K562 (cell line): ENCODE data around the gene NEMP1. TPM values are rescaled to one million over a fixed set of nuclear protein-coding genes. Genes with fewer than 3 reads are reported as not detected.
A peak's percentile ranks its signal among the peaks of the same experiment; 100 is the strongest.

ENCODE experiments used
- ARID4B ChIP-seq: sonication (generic); formaldehyde crosslinking; IDR thresholded peaks from 2 replicates; pipeline ENCODE4 v1.8.0; 2022; ENCODE audit warnings: mild to moderate bottlenecking, missing genetic modification reagents
- ASH1L ChIP-seq: fragments of 450-650 bp; IDR thresholded peaks from 2 replicates; pipeline ENCODE4 v1.6.1; 2018; ENCODE audit warnings: borderline replicate concordance, mild to moderate bottlenecking, low read depth; ENCODE audit not compliant: partially characterized antibody
- ATF6 ChIP-seq: sonication (generic); formaldehyde crosslinking; IDR thresholded peaks from 2 replicates; pipeline ENCODE4 v1.4.0; 2020; ENCODE audit warnings: mild to moderate bottlenecking, missing genetic modification reagents
- COPS2 ChIP-seq: fragments of 450-650 bp; conservative IDR thresholded peaks from 2 replicates; pipeline ENCODE4 v1.6.1; 2016; ENCODE audit warnings: mild to moderate bottlenecking, moderate library complexity
- FOS ChIP-seq: IDR thresholded peaks from 3 replicates; pipeline ENCODE4 v1.6.1; 2011; ENCODE audit not compliant: insufficient read length; ENCODE audit errors: extremely low read depth
- MAZ ChIP-seq, 2 experiments: fragments of 450-650 bp in 1 of 2; sonication (generic) in 1 of 2; formaldehyde crosslinking; IDR thresholded peaks in 1 of 2; conservative IDR thresholded peaks in 1 of 2; 2 replicates each; pipeline versions ENCODE4 v1.4.0 to v1.5.0; 2020; ENCODE audit warnings: mild to moderate bottlenecking in 1 of 2, missing genetic modification reagents in 1 of 2
- MYC ChIP-seq, 2 experiments: fragments of 250-450 bp in 1 of 2; sonication (Bioruptor Pico) in 1 of 2; IDR thresholded peaks; 2 replicates each; pipeline versions ENCODE4 v1.5.1 to v1.6.1; 2012 to 2021; ENCODE audit warnings: low read depth in 2 of 2, borderline replicate concordance in 1 of 2, improper control_type of control experiment in 1 of 2, low read length in 1 of 2, mild to moderate bottlenecking in 1 of 2, moderate library complexity in 1 of 2
- PHF8 ChIP-seq: fragments of 200-600 bp; sonication (generic); IDR thresholded peaks from 2 replicates; pipeline ENCODE4 v1.6.1; 2012; ENCODE audit warnings: mixed run types, mild to moderate bottlenecking, inconsistent platforms, low read length, moderate library complexity, borderline replicate concordance
- REST ChIP-seq, 2 experiments: fragments of 450-650 bp; formaldehyde crosslinking in 1 of 2; IDR thresholded peaks; 2 replicates each; pipeline versions ENCODE4 v1.4.0 to v1.6.1; 2014 to 2020; ENCODE audit warnings: mild to moderate bottlenecking in 2 of 2, borderline replicate concordance in 1 of 2, low read depth in 1 of 2
- SMARCA4 ChIP-seq: fragments of 450-650 bp; IDR thresholded peaks from 2 replicates; pipeline ENCODE4 v1.6.1; 2016
- TRIM28 ChIP-seq: fragments of 450-650 bp; IDR thresholded peaks from 2 replicates; pipeline ENCODE4 v1.6.1; 2017
- polyA plus RNA-seq, 8 experiments: library from polyadenylated mRNA; depleted of rRNA in 4 of 8; stranded (reverse) in 5 of 8; unstranded in 3 of 8; fragments of >200 nt; fragmentation: Nextera tagmentation in 2 of 8; fragmentation: Illumina TruSeq in 1 of 8; extraction: Ambion mirVana in 2 of 8; extraction: Trizol in 1 of 8; gene quantifications; 2 replicates each; pipeline versions ENCODE4 v1.2.1 to v1.2.3, GENCODE V29; 2011 to 2014; ENCODE audit warnings: inconsistent platforms in 1 of 8, missing spikeins in 1 of 8
- total RNA-seq, 7 experiments: library from RNA; depleted of rRNA in 6 of 7; stranded (reverse); fragments of >200 nt in 6 of 7; fragmentation: Illumina TruSeq in 2 of 7; extraction: Trizol in 2 of 7; gene quantifications; 2 replicates each; pipeline versions ENCODE4 v1.2.1 to v1.2.3, GENCODE V29; 2011 to 2021; ENCODE audit warnings: low replicate concordance in 1 of 7

Gene NEMP1
- total and polyA plus RNA-seq, 9 of the 15 experiments (the other 6 are each of a cell fraction or from before 2014, with no cell fraction given) = 9.5 to 82.2 (median 41.2) TPM

GRCh38 chr12:57087691-57088353 lies 9.2 kb upstream of the NEMP1 start (continued):
- TF ChIP-seq PHF8 (peak; percentile 23; the same call in 1 of the 2 replicates), MAZ (CRISPR knock-in tag; conservative IDR thresholded peaks at IDR 0.05 in 1 of 2, IDR thresholded peaks at IDR 0.05 in 1 of 2) (peak in 1 of 2 experiments; percentile 79; a peak in 2 of 4 replicates), MYC (IDR thresholded peaks at IDR 0.05; ENCODE audit: low read depth, low read length) (no peak), MYC (CRISPR knock-in tag; IDR thresholded peaks at IDR 0.05; ENCODE audit: borderline replicate concordance, low read depth) (peak; percentile 14; the same call in 1 of the 2 replicates), ATF6 (no peak), ASH1L (no peak), SMARCA4 (peak; percentile 51; the same call in 1 of the 2 replicates), TRIM28 (no peak), COPS2 (no peak), REST (IDR thresholded peaks at IDR 0.05; ENCODE audit: borderline replicate concordance) (no peak), REST (CRISPR knock-in tag; IDR thresholded peaks at IDR 0.05; ENCODE audit: low read depth) (no peak), FOS (no peak), ARID4B (CRISPR knock-in tag) (peak; percentile 49; the same call in 1 of the 2 replicates)
